Activated gamma-delta T cell treated with Interleukin-2 at 50 U/mL for 16 hours (primary cell): ENCODE results near the gene PMM1.
A peak's percentile ranks its signal among the peaks of the same experiment; 100 is the strongest.

Experiments used
- DNase-seq: peaks from one replicate; pipeline ENCODE4 v3.0.0-alpha.2; 2020

PMM1 gene

DNA sequence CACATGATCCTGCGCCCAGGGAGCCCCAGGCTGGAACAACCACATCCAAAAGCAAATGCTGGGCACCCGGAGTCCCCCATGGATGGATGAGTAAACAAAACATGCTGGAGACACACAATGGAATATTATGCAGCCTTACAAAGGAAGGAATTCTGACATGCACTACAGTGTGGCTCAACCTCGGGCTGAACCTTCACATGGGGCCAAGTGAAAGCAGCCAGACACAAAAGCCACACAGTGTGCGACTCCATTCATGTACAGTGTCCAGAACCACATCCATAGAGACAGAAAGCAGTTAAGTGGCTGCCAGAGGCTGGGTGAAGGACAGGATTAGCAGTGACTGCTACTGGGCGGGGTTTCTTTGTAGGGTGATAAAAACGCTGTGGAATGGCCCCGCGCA, 55.4 kb downstream of the PMM1 start:
- DNase-seq = no peak

GRCh38 chr22:41532908-41533825, 56.5 kb downstream of the PMM1 start:
- DNase-seq = peak; percentile 62

GRCh38 chr22:41531715-41532477, 57.7 kb downstream of the PMM1 start:
- no peak for DNase-seq

DNA sequence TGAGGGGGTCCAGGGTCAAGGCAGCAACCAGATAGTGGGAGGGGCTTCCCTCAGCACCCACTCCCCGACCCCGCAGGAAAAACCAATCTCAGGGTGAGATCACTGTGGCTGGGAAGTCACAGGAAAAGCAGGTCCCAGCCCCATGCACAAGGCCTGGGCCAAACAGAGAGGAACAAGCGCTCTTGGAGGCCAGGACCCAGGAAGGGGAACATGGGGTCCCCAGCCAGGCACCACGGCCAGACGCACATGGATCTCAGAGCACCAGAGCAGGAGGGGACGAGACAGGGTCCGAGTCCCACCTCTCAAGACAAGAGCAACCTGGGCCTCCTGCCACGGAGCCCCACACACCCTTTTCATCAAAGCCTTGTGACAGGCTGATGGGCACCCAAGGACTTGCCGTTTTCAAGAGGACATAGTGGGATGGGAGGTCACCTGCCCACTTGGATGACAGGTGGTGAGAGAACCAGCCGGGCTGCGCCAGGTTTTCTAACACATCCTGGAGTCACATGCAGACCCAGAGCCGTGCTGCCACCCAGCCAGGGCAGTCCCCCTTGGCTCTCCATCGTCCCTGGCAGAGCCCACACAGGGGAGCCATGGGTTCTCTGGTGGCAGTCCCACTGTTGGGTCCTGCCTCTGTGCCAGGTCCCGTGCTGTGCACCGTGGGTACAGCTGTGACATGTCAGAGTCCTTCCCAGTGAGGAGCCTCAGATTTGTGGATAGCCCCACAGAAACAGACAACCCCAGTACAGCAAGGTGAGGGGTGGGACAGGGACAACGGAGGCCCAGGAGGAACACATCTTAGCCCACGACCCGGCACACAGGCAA, 58.5 kb downstream of the PMM1 start:
- DNase-seq = no peak

DNA sequence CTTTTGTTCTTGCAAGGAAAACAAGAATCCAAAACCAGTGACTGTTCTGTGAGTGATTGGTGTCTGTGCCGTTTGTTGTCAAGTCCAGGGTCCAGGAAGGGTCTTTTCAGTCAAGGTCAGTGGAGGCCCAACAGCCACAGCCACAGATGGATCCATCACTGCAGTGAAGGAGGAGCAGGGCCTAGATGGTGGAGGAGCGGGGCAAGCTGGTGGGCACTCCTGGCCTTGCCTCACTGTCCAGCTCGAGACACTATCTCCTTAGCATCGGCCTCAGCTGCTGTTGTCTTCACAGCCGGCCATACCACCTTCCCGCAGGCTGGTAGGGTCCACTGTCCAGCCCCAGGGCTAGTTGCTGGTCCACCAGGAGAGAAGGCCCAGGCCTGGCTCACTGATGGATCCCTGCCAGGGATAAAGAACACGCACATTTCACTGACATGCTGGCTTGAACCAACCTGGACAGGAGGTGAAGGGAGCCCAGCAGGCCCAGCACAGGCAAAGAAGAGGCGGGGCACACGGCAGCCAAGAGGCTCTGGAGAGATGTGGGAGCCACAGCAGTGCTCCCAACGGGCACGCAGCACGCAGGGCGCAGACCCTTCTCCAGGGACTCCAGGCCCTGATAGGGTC, 60.6 kb downstream of the PMM1 start:
- no peak for DNase-seq

DNA sequence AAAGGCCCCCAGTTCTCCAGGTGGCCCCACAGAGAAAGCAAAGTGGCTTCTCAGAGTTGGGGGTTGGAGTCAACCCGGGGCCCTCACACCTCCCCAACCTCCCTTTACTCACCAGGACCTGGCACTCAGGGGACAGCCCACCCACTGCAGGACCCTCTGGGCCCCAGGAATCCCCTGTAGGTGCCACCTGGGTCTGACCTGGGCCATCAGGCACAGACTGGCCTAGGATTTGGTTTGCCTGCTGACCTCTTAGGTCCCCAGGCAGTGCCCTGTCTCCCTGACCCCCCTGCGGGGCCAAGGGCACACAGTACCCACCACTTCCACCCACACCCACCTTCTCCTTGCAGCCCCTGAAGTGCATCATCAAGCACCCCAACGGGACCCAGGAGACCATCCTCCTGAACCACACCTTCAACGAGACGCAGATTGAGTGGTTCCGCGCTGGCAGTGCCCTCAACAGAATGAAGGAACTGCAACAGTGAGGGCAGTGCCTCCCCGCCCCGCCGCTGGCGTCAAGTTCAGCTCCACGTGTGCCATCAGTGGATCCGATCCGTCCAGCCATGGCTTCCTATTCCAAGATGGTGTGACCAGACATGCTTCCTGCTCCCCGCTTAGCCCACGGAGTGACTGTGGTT, 61.4 kb downstream of the PMM1 start:
- no peak for DNase-seq
